Effector memory CD4-positive, alpha-beta T cell (primary cell): Measurements from ENCODE around the gene IL17REL.

Source experiments
- DNase-seq, 3 donors: peaks; one replicate each; pipeline ENCODE4 v3.0.0-alpha.2; 2020
- H3K27ac ChIP-seq: 2 replicates; pipeline ENCODE4 v1.7.0; 2013; ENCODE audit warnings: mild to moderate bottlenecking, low read length, moderate library complexity; ENCODE audit not compliant: insufficient read depth, poor library complexity, severe bottlenecking
- H3K27me3 ChIP-seq: replicated peaks from 2 replicates; pipeline ENCODE4 v1.7.0; 2013; ENCODE audit warnings: mild to moderate bottlenecking, low read length; ENCODE audit not compliant: insufficient read depth, control insufficient read depth, poor library complexity, severe bottlenecking
- H3K36me3 ChIP-seq: 2 replicates; pipeline ENCODE4 v1.7.0; 2013; ENCODE audit warnings: mild to moderate bottlenecking, low read length, moderate library complexity; ENCODE audit not compliant: control insufficient read depth, insufficient read depth
- H3K4me1 ChIP-seq: 2 replicates; pipeline ENCODE4 v1.7.0; 2013; ENCODE audit warnings: low read length, mild to moderate bottlenecking; ENCODE audit not compliant: control insufficient read depth, insufficient read depth, poor library complexity, severe bottlenecking
- H3K4me3 ChIP-seq: 2 replicates; pipeline ENCODE4 v1.7.0; 2013; ENCODE audit warnings: low read length, low read depth, mild to moderate bottlenecking; ENCODE audit not compliant: insufficient read depth, poor library complexity, severe bottlenecking
- H3K9me3 ChIP-seq: 2 replicates; pipeline ENCODE4 v1.7.0; 2013; ENCODE audit warnings: mild to moderate bottlenecking, low read length, moderate library complexity; ENCODE audit not compliant: control insufficient read depth
- total RNA-seq, 3 donors: gene quantifications; one replicate each; lab custom pipeline; 2026; lab: John Stamatoyannopoulos, UW

IL17REL gene
- total RNA-seq, result 0 to 0.09 (median 0) reads per million in 3 donors

GRCh38 chr22:50012211-50013181 lies at the start of gene IL17REL:
Gene IL17REL (minus strand): TSS chr22:50012765. CDS start chr22:50012646, 119 bp downstream.
- DNase-seq, result no peak
- Histone ChIP-seq H3K27ac (no peak within 1 kb of the TSS), H3K36me3 (no peaks in the 10 kb centered on the region), H3K4me1 (peaks cover 39% of the 10 kb centered on the region), H3K27me3 (peaks cover 27% of the 10 kb centered on the region), H3K9me3 (no peaks in the 10 kb centered on the region), H3K4me3 (no peak within 1 kb of the TSS)

GRCh38 chr22:50061824-50062355 lies 49.3 kb upstream of the IL17REL start:
- Histone ChIP-seq H3K36me3 (no peaks in the 10 kb centered on the region), H3K9me3 (no peaks in the 10 kb centered on the region), H3K27me3 (peaks cover 6% of the 10 kb centered on the region), H3K27ac (no peak overlapping the region), H3K4me1 (no peaks in the 10 kb centered on the region), H3K4me3 (no peak overlapping the region)
- DNase-seq, result no peak

- Histone ChIP-seq H3K36me3 (no peaks in the 10 kb centered on the region), H3K4me3 (no peak overlapping the region), H3K4me1 (no peaks in the 10 kb centered on the region), H3K27ac (no peak overlapping the region), H3K9me3 (no peaks in the 10 kb centered on the region), H3K27me3 (peaks cover 12% of the 10 kb centered on the region)
- DNase-seq, result no peak
Measured at GRCh38 chr22:50061141-50061823, 48.7 kb upstream of the IL17REL start.

GRCh38 chr22:50060441-50061140 lies 48.0 kb upstream of the IL17REL start:
- H3K27ac ChIP-seq, result no peak overlapping the region
- no peak for DNase-seq
- H3K36me3 ChIP-seq, result no peaks in the 10 kb centered on the region
- no peaks in the 10 kb centered on the region for H3K4me1 ChIP-seq
- no peak overlapping the region for H3K4me3 ChIP-seq
- H3K9me3 ChIP-seq, result no peaks in the 10 kb centered on the region
- H3K27me3 ChIP-seq, result peaks cover 13% of the 10 kb centered on the region

GRCh38 chr22:50059881-50060262 lies 47.3 kb upstream of the IL17REL start:
- no peaks in the 10 kb centered on the region for H3K4me1 ChIP-seq
- DNase-seq, result no peak
- no peak overlapping the region for H3K4me3 ChIP-seq
- no peaks in the 10 kb centered on the region for H3K36me3 ChIP-seq
- H3K27me3 ChIP-seq, result peaks cover 13% of the 10 kb centered on the region
- no peak overlapping the region for H3K27ac ChIP-seq
- no peaks in the 10 kb centered on the region for H3K9me3 ChIP-seq

GRCh38 chr22:50058906-50059880 lies 46.6 kb upstream of the IL17REL start:
- Histone ChIP-seq H3K27ac (no peak overlapping the region), H3K4me1 (no peaks in the 10 kb centered on the region), H3K4me3 (no peak overlapping the region)

GRCh38 chr22:50058061-50058905 lies 45.7 kb upstream of the IL17REL start, which contains the start of gene TTLL8:
Gene TTLL8 (minus strand): TSS chr22:50058298.
- Histone ChIP-seq H3K27me3 (peaks cover 13% of the 10 kb centered on the region), H3K9me3 (no peaks in the 10 kb centered on the region), H3K27ac (no peak within 1 kb of the TSS), H3K36me3 (no peaks in the 10 kb centered on the region), H3K4me1 (no peaks in the 10 kb centered on the region), H3K4me3 (no peak within 1 kb of the TSS)
- no peak for DNase-seq

More at GRCh38 chr22:50058906-50059880, 46.6 kb upstream of the IL17REL start:
- Histone ChIP-seq H3K27me3 (peaks cover 13% of the 10 kb centered on the region), H3K9me3 (no peaks in the 10 kb centered on the region), H3K36me3 (no peaks in the 10 kb centered on the region)
- DNase-seq, result no peak

- peaks cover 13% of the 10 kb centered on the region for H3K27me3 ChIP-seq
- H3K4me1 ChIP-seq, result no peaks in the 10 kb centered on the region
Measured at GRCh38 chr22:50057278-50058060, 44.9 kb upstream of the IL17REL start.

More at GRCh38 chr22:50057278-50058060, 44.9 kb upstream of the IL17REL start:
- Histone ChIP-seq H3K36me3 (no peaks in the 10 kb centered on the region), H3K4me3 (no peak overlapping the region), H3K27ac (no peak overlapping the region), H3K9me3 (no peaks in the 10 kb centered on the region)
- DNase-seq, result no peak
